Choroid plexus epithelial cell (primary cell): ENCODE measurements around the gene MYO5B.

Experiments
- DNase-seq: peaks from one replicate; pipeline ENCODE4 v3.0.0-alpha.2; 2010; ENCODE audit warnings: low read depth
- H3K4me3 ChIP-seq: 2 replicates; pipeline ENCODE4 v1.5.1; 2011; ENCODE audit warnings: low read depth, mild to moderate bottlenecking, control low read depth, low read length, moderate library complexity
- TF ChIP-seq, protein P1 (sequence below): conservative IDR thresholded peaks from 2 replicates; pipeline ENCODE4 v1.5.1; 2011; ENCODE audit warnings: low read depth, mild to moderate bottlenecking, control low read depth, inconsistent platforms, low read length, moderate library complexity

The MYO5B gene

DNA sequence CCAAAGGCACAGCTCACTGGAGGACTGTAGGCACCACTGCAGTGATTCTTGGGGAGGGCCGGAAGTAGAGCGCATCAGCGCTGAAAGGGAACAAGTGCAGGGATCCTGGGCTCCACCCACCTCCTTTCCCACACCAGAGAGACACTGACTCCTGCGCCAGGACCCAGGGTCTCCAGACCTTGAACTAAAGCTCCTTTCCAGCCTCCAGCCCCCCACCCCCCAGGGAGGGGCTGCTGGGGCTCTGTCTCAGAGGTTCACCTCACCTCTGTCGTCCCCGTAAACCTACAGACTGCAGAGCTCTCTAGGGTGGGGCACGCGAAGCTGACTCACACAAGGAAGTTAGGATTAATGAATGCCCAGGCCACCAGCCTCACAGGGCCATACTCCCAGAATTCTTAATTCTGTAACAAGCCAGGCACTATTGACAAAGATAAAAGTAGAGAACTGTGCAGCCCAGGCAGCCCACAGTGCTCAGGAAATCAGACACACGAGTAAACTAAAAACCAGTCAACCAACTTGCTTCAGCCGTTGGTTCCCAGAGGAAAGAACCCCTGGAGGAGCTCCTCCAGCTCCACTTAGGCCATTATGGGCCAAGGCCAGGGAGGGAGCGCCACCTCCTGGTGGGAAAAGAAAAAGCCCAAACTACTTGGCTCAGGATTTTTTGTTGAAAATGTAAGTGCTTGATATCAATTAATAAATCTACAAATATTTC, 336.5 kb downstream of the MYO5B start:
- TF ChIP-seq, protein P1, sequence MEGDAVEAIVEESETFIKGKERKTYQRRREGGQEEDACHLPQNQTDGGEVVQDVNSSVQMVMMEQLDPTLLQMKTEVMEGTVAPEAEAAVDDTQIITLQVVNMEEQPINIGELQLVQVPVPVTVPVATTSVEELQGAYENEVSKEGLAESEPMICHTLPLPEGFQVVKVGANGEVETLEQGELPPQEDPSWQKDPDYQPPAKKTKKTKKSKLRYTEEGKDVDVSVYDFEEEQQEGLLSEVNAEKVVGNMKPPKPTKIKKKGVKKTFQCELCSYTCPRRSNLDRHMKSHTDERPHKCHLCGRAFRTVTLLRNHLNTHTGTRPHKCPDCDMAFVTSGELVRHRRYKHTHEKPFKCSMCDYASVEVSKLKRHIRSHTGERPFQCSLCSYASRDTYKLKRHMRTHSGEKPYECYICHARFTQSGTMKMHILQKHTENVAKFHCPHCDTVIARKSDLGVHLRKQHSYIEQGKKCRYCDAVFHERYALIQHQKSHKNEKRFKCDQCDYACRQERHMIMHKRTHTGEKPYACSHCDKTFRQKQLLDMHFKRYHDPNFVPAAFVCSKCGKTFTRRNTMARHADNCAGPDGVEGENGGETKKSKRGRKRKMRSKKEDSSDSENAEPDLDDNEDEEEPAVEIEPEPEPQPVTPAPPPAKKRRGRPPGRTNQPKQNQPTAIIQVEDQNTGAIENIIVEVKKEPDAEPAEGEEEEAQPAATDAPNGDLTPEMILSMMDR = peak; percentile 96
- no peak overlapping the region for H3K4me3 ChIP-seq
- DNase-seq = peak; percentile 87

DNA sequence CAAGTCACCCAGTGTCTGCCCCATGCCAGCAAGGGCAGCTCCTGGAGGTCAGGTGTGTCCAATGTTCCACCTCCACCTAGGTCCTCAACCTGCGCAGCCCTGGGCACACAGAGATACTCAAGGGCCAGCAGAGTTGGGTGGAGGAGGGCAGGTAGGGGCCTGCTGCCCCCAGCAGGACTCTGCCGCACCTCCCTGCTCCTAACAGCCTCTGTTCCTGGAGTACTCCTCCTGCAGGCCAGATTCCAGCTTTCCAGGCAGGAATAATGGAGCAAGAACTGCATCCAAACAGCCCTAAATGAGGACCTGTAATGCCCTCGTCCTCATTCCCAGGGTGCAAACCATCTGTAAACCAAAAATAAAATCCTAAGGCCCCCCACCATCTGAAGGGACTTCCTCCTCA, 337.2 kb downstream of the MYO5B start:
- H3K4me3 ChIP-seq = no peak overlapping the region
- TF ChIP-seq, protein P1 = no peak

DNA sequence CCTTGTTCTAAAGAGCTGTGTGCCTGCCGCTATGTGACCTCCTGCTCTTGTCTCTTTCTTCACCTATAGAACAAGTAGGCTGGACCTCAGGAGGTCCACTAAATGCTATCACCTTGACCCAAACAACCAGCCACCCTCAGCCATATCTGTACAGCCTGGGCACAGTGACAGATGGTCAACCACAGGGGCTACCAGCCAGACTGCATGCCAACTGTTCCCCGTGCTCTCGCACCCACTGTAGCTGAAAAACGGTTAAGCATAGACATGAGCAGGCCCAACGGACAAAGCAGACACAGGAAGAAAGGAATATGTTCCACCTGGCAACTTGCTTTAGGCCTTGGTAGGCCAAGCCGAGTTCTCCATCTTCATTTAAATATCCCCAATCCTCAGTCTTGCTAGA, 338.5 kb downstream of the MYO5B start:
- DNase-seq = no peak
- no peak overlapping the region for H3K4me3 ChIP-seq
- TF ChIP-seq, protein P1 = no peak

More for the DNA sequence above, 337.2 kb downstream of the MYO5B start:
- no peak for DNase-seq

DNA sequence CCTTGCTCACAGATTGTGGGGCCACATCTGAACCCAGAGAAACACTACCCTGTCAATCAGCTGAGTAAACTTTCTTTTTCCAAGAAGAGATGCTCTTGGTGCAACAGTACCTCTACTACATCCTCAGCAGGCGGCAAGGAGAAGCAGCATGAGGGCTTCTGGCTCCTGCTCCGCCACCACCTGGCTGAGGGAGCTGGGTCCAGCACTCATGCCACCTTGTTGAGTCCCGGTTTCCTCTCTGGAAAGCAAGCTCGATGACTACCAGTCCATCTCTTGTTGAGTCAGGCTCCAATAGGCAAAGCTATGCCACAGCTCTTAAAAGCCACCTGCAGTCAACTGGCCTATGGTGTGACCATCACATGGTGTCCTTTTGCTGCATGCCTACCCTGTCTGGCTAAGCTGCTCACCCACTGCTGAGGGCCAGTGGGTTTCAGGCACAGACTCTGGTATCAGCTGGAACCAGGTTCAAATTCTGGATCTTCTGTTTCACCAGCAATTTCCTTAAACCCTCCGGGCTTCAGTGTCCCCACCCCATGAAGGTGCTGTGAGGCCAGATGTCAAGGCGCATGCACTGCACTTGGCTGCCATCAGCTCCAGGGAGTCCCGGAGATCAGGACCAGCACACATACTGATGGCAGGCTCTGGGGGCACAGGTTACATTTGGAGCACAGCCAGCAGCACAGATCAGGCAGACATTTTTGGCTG, 339.1 kb downstream of the MYO5B start:
- no peak for DNase-seq
- no peak overlapping the region for H3K4me3 ChIP-seq
- TF ChIP-seq, protein P1 = no peak

DNA sequence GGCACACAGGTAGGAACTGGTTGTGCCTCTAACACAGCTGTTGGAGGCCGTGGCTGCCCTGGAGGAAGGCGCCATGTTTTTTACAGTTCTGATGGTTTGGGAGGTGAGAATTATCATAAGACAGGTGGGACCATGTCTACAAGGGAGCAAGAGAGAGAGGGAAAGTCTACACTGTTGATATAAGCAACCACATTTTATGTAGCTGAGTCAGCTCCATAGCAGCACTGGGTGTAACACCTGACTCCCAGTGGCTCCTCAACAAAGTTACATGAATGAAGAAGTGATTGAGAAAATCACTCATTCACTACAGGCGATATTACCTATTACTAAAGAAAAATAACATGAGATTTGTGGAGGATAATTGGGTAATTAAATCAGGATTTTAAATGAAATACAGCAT, 340.3 kb downstream of the MYO5B start:
- no peak for DNase-seq
- TF ChIP-seq, protein P1 = no peak
- H3K4me3 ChIP-seq = no peak overlapping the region

DNA sequence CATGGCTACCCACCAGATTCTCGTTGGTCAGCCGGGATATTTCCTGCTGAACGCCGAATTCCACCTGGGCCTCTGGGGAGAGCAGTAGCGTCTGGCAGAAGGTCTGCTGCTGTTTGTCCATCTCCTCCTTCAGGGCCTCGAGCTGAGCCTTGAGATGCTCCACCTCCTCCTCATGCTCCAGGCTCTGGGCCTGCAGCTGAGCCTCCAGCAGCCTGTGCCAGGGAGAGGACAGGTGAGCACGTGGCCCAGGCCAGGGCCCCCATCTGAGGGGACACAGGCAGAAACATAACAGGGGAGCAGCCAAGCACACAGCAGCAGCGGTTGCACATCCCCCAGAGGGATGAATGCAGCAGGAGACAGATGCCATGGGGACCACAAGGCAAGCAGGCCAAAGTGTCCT, 341.5 kb downstream of the MYO5B start:
- no peak overlapping the region for H3K4me3 ChIP-seq
- DNase-seq = no peak
- TF ChIP-seq, protein P1 = no peak
